Measurements from ENCODE around the gene ATP6AP1. TPM values are rescaled to one million over a fixed set of nuclear protein-coding genes. Genes with fewer than 3 reads are reported as not detected.

ATP6AP1 gene
- total and polyA plus RNA-seq, 2 donors (not counting 3 experiments of a cell fraction or from before 2014, with no cell fraction given): 145 to 322 TPM

GRCh38 chrX:154426916-154427770, 1.3 kb upstream of the ATP6AP1 start:
- no peak overlapping the region for H3K9ac ChIP-seq (replicated peaks; ENCODE audit: extremely low read depth, insufficient read depth, low read length)
- CTCF ChIA-PET: interaction anchor here (1.1 to 1.2 kb wide), 2 partner anchors 14 to 29 kb away, joined by 3 to 5 read pairs; partner anchors contain the start of gene RPL10
- no peak overlapping the region for H2AFZ ChIP-seq (ENCODE audit: low read depth, low read length)
- no peaks in the 10 kb centered on the region for H4K20me1 ChIP-seq (replicated peaks; ENCODE audit: control insufficient read depth, extremely low read depth, insufficient read depth, low read length)
- H3K79me2 ChIP-seq (ENCODE audit: control insufficient read depth, insufficient read depth, low read length): peaks cover 23% of the 10 kb centered on the region
- DNase-seq (ENCODE audit: low read depth, low spot score) (no peak), FAIRE-seq (peak; percentile 73)
- H3K4me2 ChIP-seq (ENCODE audit: insufficient read depth, low read length): no peak overlapping the region
- H3K9me1 ChIP-seq (replicated peaks; ENCODE audit: control insufficient read depth, extremely low read depth, insufficient read depth, low read length): no peaks in the 10 kb centered on the region
- no peaks in the 10 kb centered on the region for H3K9me3 ChIP-seq (replicated peaks; ENCODE audit: control insufficient read depth, insufficient read depth, low read length)
- intact Hi-C loops (cut with micrococcal nuclease): loop anchor here (5.0 kb wide), 1 partner anchor 90 kb away; the partner anchor contains the start of gene FAM3A
- TF ChIP-seq, protein P1, sequence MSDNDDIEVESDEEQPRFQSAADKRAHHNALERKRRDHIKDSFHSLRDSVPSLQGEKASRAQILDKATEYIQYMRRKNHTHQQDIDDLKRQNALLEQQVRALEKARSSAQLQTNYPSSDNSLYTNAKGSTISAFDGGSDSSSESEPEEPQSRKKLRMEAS (IDR thresholded peaks at IDR 0.05; ENCODE audit: insufficient read depth, insufficient read length): no peak
- TF ChIP-seq POLR2A (IDR thresholded peaks at IDR 0.05; ENCODE audit: low read depth, low read length) (no peak), GATA2 (IDR thresholded peaks at IDR 0.05; ENCODE audit: insufficient read depth, insufficient read length, low read depth, low read length) (no peak), EZH2 (IDR thresholded peaks at IDR 0.05; ENCODE audit: borderline replicate concordance, low read depth, low read length, severe bottlenecking) (no peak), FOS (IDR thresholded peaks at IDR 0.05; ENCODE audit: borderline replicate concordance, insufficient read depth, low read length) (no peak), POLR2AphosphoS5 (IDR thresholded peaks at IDR 0.05; ENCODE audit: insufficient read depth, low read depth, low read length) (no peak), MYC (IDR thresholded peaks at IDR 0.05; ENCODE audit: low read depth, low read length) (no peak), JUN (IDR thresholded peaks at IDR 0.05; ENCODE audit: borderline replicate concordance, insufficient read depth, insufficient read length, low read depth) (no peak)
- TF ChIP-seq, protein P2, sequence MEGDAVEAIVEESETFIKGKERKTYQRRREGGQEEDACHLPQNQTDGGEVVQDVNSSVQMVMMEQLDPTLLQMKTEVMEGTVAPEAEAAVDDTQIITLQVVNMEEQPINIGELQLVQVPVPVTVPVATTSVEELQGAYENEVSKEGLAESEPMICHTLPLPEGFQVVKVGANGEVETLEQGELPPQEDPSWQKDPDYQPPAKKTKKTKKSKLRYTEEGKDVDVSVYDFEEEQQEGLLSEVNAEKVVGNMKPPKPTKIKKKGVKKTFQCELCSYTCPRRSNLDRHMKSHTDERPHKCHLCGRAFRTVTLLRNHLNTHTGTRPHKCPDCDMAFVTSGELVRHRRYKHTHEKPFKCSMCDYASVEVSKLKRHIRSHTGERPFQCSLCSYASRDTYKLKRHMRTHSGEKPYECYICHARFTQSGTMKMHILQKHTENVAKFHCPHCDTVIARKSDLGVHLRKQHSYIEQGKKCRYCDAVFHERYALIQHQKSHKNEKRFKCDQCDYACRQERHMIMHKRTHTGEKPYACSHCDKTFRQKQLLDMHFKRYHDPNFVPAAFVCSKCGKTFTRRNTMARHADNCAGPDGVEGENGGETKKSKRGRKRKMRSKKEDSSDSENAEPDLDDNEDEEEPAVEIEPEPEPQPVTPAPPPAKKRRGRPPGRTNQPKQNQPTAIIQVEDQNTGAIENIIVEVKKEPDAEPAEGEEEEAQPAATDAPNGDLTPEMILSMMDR (IDR thresholded peaks at IDR 0.05; ENCODE audit: extremely low read depth in 1 of 2, insufficient read depth in 1 of 2, low read depth in 1 of 2, low read length in 2 of 2): no peak
- H3K36me3 ChIP-seq (ENCODE audit: control insufficient read depth in 2 of 2, extremely low read depth in 1 of 2, insufficient read depth in 2 of 2, low read length in 2 of 2): peaks cover 2 to 5% of the 10 kb centered on the region in 2 experiments
- dilution Hi-C loops (cut with MboI; ENCODE audit: extremely low pct_ligation_motif_present, low sequenced_read_pairs): no loop called here
- H3K4me1 ChIP-seq (ENCODE audit: control insufficient read depth, extremely low read depth, insufficient read depth, low read length): peaks cover 28% of the 10 kb centered on the region
- peak overlapping the region; percentile 43 for H3K27ac ChIP-seq (ENCODE audit: insufficient read depth, low read depth, low read length)
- no TSS peak for BruUV-seq (replicated peaks)
- POLR2A ChIA-PET: no interaction called here
- H3K27me3 ChIP-seq (ENCODE audit: control insufficient read depth in 2 of 2, insufficient read depth in 2 of 2, low read length in 2 of 2): no peaks in the 10 kb centered on the region
- no peak overlapping the region for H3K4me3 ChIP-seq (replicated peaks in 1 of 3; ENCODE audit: insufficient read depth in 1 of 3, low read depth in 1 of 3, low read length in 3 of 3)
